IPS-15b (cell line): Measurements from ENCODE around the gene SC5D.

ENCODE experiments used
- H3K27me3 ChIP-seq: one replicate; pipeline ENCODE4 v1.6.1; 2013; ENCODE audit warnings: low read length; ENCODE audit not compliant: control insufficient read depth, insufficient read depth
- H3K36me3 ChIP-seq: one replicate; pipeline ENCODE4 v1.6.1; 2013; ENCODE audit warnings: low read length; ENCODE audit not compliant: control insufficient read depth, insufficient read depth
- H3K4me1 ChIP-seq: one replicate; pipeline ENCODE4 v1.6.1; 2013; ENCODE audit warnings: mild to moderate bottlenecking, low read length; ENCODE audit not compliant: control insufficient read depth, insufficient read depth
- H3K4me3 ChIP-seq: one replicate; pipeline ENCODE4 v1.5.1; 2013; ENCODE audit warnings: low read depth, low read length
- H3K9ac ChIP-seq: one replicate; pipeline ENCODE4 v1.6.1; 2013; ENCODE audit warnings: low read depth, mild to moderate bottlenecking, low read length
- H3K9me3 ChIP-seq: one replicate; pipeline ENCODE4 v1.6.1; 2013; ENCODE audit warnings: mild to moderate bottlenecking, low read length; ENCODE audit not compliant: control insufficient read depth, insufficient read depth

Gene SC5D

GRCh38 chr11:121312483-121312882, 19.9 kb downstream of the SC5D start:
- Histone ChIP-seq H3K36me3 (peaks cover 1% of the 10 kb centered on the region), H3K4me3 (no peak overlapping the region), H3K4me1 (no peaks in the 10 kb centered on the region)

GRCh38 chr11:121318848-121319834, 26.6 kb downstream of the SC5D start:
- Histone ChIP-seq H3K9me3 (no peaks in the 10 kb centered on the region), H3K9ac (no peak overlapping the region), H3K4me3 (no peak overlapping the region), H3K4me1 (peaks cover 6% of the 10 kb centered on the region), H3K36me3 (no peaks in the 10 kb centered on the region), H3K27me3 (no peaks in the 10 kb centered on the region)

More at GRCh38 chr11:121312483-121312882, 19.9 kb downstream of the SC5D start:
- no peaks in the 10 kb centered on the region for H3K27me3 ChIP-seq
- H3K9ac ChIP-seq: no peak overlapping the region
- H3K9me3 ChIP-seq: no peaks in the 10 kb centered on the region

- Histone ChIP-seq H3K9me3 (no peaks in the 10 kb centered on the region), H3K36me3 (no peaks in the 10 kb centered on the region), H3K27me3 (no peaks in the 10 kb centered on the region), H3K4me3 (no peak overlapping the region), H3K9ac (no peak overlapping the region), H3K4me1 (peaks cover 6% of the 10 kb centered on the region)
These were observed 29.2 kb downstream of the SC5D start for GRCh38 chr11:121321614-121322243.

GRCh38 chr11:121323046-121323607, 30.6 kb downstream of the SC5D start:
- H3K27me3 ChIP-seq: no peaks in the 10 kb centered on the region
- H3K36me3 ChIP-seq: no peaks in the 10 kb centered on the region
- H3K9ac ChIP-seq: no peak overlapping the region
- no peak overlapping the region for H3K4me3 ChIP-seq
- H3K9me3 ChIP-seq: no peaks in the 10 kb centered on the region
- peaks cover 6% of the 10 kb centered on the region for H3K4me1 ChIP-seq

DNA sequence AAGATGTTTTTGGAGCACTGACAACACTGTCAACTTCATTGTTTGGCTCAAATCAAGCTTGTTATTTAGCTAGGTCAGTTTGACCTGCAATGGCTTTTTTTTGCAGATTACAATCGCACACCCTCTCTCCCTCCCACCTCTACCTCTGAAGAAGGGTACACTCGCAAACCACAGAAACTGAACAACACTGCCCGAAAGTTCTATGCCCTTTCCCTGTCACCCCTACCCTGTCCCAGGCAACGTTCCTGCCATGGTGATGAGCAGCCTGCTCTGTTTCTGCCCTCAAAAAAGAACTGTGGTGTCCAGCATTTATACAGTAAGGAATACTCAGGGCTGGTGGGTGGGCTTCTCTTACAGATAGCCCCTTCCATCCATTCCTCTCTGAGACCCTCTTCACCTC, 33.7 kb downstream of the SC5D start:
- Histone ChIP-seq H3K9me3 (no peaks in the 10 kb centered on the region), H3K27me3 (no peaks in the 10 kb centered on the region), H3K9ac (no peak overlapping the region), H3K4me1 (peaks cover 4% of the 10 kb centered on the region), H3K36me3 (no peaks in the 10 kb centered on the region), H3K4me3 (no peak overlapping the region)

- Histone ChIP-seq H3K27me3 (no peaks in the 10 kb centered on the region), H3K36me3 (no peaks in the 10 kb centered on the region), H3K9ac (no peak overlapping the region), H3K4me3 (no peak overlapping the region), H3K9me3 (no peaks in the 10 kb centered on the region), H3K4me1 (peaks cover 4% of the 10 kb centered on the region)
These were observed 35.0 kb downstream of the SC5D start for GRCh38 chr11:121327553-121327952.

DNA sequence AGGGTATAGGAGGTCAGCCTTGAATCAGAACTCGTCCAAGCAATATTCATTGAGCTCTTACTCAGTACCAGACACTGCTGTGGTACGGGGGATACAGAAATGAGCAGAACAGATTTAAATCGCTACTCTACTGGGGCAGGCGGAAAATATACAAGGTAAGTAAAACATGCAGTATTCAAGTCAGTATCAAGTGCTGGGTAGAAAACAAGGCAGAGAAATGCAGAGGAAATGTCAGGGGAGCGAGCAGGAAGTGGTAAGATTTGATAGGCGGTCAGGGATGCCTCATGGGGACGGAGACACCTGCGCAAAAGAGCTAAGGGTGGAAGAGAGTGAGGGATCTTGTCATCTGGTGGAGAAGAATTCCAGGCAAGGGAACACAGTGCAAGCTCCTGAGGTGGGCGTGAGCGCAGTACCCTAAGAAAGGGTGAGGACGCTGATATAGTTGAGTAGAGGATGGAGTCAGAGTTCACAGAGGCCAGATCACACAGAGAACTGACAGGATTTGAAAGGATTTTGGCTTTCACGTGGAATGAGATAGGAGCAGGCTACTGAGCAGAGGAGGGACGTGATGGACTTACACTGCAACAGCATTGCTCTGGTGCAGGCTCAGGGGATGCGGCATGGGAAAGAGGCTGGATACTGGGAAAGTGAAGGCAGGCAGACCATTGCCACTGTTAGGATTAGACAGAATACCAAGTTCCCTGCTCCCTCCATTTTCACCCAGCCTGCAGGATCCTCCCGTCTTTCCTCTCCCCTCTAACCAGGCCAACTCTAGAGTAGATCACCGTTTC, 35.8 kb downstream of the SC5D start:
- H3K9me3 ChIP-seq: no peaks in the 10 kb centered on the region
- H3K9ac ChIP-seq: no peak overlapping the region
- H3K27me3 ChIP-seq: no peaks in the 10 kb centered on the region
- H3K4me1 ChIP-seq: peaks cover under 1% of the 10 kb centered on the region
- no peak overlapping the region for H3K4me3 ChIP-seq
- no peaks in the 10 kb centered on the region for H3K36me3 ChIP-seq

GRCh38 chr11:121328967-121329679, 36.6 kb downstream of the SC5D start:
- H3K9me3 ChIP-seq: no peaks in the 10 kb centered on the region
- no peak overlapping the region for H3K9ac ChIP-seq
- no peaks in the 10 kb centered on the region for H3K27me3 ChIP-seq
- H3K4me3 ChIP-seq: no peak overlapping the region
- H3K4me1 ChIP-seq: no peaks in the 10 kb centered on the region
- H3K36me3 ChIP-seq: no peaks in the 10 kb centered on the region

DNA sequence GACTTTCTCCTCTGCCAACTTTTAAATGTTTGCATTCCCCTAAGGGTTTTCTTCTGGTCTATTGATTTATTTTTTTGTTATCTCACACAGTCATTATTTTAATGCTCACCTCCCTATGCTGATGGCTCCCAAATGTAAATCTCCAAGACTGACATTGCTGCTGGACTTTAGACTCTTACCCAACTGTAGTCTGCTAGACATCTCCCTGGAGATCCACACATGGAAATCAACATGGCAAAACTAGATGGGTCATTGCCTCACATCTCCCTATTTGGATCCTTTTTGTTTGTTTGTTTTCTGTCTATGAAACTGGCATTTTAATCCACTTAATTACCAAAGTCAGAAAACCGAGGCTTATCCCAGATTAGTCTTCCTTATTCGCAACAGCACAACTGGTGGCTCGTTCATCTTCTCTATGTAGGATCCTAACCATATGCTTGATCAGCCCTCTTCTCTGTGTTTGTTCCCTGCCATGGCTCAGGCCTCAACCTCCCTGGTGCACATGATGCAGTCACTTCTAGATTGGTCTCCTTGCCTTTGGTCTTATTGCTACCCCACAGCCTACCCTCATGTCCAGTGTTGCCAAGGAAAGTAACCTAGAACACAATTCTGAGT, 37.3 kb downstream of the SC5D start:
- H3K9ac ChIP-seq: no peak overlapping the region
- H3K4me3 ChIP-seq: no peak overlapping the region
- H3K36me3 ChIP-seq: no peaks in the 10 kb centered on the region
- H3K4me1 ChIP-seq: no peaks in the 10 kb centered on the region
- H3K9me3 ChIP-seq: no peaks in the 10 kb centered on the region
- H3K27me3 ChIP-seq: no peaks in the 10 kb centered on the region

- H3K4me1 ChIP-seq: no peaks in the 10 kb centered on the region
- H3K36me3 ChIP-seq: no peaks in the 10 kb centered on the region
- H3K27me3 ChIP-seq: no peaks in the 10 kb centered on the region
- H3K4me3 ChIP-seq: no peak overlapping the region
- H3K9me3 ChIP-seq: no peaks in the 10 kb centered on the region
- H3K9ac ChIP-seq: no peak overlapping the region
These were observed 38.3 kb downstream of the SC5D start for GRCh38 chr11:121330614-121331435.
